GM12891 (cell line): ENCODE measurements around the gene ZNF438.

Experiments used
- POLR2A ChIP-seq: IDR thresholded peaks from 2 replicates; pipeline ENCODE4 v1.6.1; 2011; ENCODE audit warnings: low read depth, low read length, control low read depth
- POLR2AphosphoS5 ChIP-seq: IDR thresholded peaks from 2 replicates; pipeline ENCODE4 v1.6.1; 2011; ENCODE audit warnings: low read depth, low read length, control low read depth
- SPI1 ChIP-seq: IDR thresholded peaks from 2 replicates; pipeline ENCODE4 v1.6.1; 2011; ENCODE audit warnings: low read depth, low read length, control low read depth
- TAF1 ChIP-seq: IDR thresholded peaks from 2 replicates; pipeline ENCODE4 v1.6.1; 2011; ENCODE audit warnings: low read depth, low read length, control low read depth

- no peak for TF ChIP-seq POLR2A
- TF ChIP-seq POLR2AphosphoS5 = no peak
- TF ChIP-seq TAF1 = no peak
- no peak for TF ChIP-seq SPI1
Measured at GRCh38 chr10:31023558-31023957, 8.1 kb downstream of the ZNF438 start.
